ENCODE results near the gene NBPF3. TPM values are rescaled to one million over a fixed set of nuclear protein-coding genes. Genes with fewer than 3 reads are reported as not detected.
"Not testable (repeated sequence)": the region's sequence is repeated elsewhere in the genome, so short reads cannot be mapped to it uniquely, and the experiment has no call there.

Gene NBPF3
- total RNA-seq, 1 experiment from 2014 or later, result 17.3 TPM

DNA sequence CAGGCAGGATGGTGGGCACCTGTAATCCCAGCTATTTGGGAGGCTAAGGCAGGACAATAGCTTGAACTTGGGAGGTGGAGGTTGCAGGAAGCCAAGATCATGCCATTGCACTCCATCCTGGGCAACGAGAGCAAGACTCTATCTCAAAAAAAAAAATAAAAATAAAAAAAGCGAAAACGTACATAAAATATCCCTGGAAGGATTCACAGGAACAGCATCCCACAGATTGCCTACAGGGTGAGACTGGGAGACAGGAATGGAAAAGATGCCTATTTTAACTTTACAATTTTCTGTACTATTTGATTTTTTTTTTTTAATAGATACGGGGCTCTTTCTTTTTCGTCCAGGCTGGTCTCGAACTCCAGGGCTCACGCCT is 604 bp upstream of the NBPF3 start:
- TSS peak; percentile 47 for BruUV-seq (replicated peaks)
- CTCF ChIA-PET, result no interaction called here
- H3K27ac ChIP-seq (ENCODE audit: low read depth, low read length), result peak overlapping the region; percentile 69; the same call in 1 of the 2 replicates

GRCh38 chr1:21440630-21441125 is 741 bp downstream of the NBPF3 start:
- Histone ChIP-seq H3K4me1 (ENCODE audit: control insufficient read depth in 1 of 2, insufficient read depth in 2 of 2, low read length in 2 of 2) (peaks cover 7 to 16% of the 10 kb centered on the region in 2 experiments; a peak in 3 of 4 replicates), H3K9ac (ENCODE audit: low read length) (peak overlapping the region; percentile 67), H3K4me3 (replicated peaks in 1 of 2; ENCODE audit: low read depth in 1 of 2, low read length in 2 of 2) (peak overlapping the region; percentile 59 to 83), H3K79me2 (ENCODE audit: insufficient read depth, low read length) (peaks cover 27% of the 10 kb centered on the region), H3K4me2 (ENCODE audit: low read length) (peak overlapping the region; percentile 90)
- intact Hi-C loops (cut with micrococcal nuclease); CTCF ChIA-PET; POLR2A ChIA-PET; RAD21 ChIA-PET (ENCODE audit: low non-redundant PET in 1 of 2, low total read pairs in 2 of 2, uncharacterized antibody in 2 of 2, unreplicated experiment in 2 of 2); H3K9me3 ChIP-seq (ENCODE audit: control insufficient read depth in 1 of 2, insufficient read depth in 1 of 2, low read depth in 1 of 2, low read length in 2 of 2); ATAC-seq; H3K27ac ChIP-seq (ENCODE audit: low read depth, low read length); H4K20me1 ChIP-seq (ENCODE audit: insufficient read depth); H3K27me3 ChIP-seq (ENCODE audit: insufficient read depth, low read length); H3K36me3 ChIP-seq (ENCODE audit: control insufficient read depth in 1 of 2, insufficient read depth in 2 of 2, low read length in 2 of 2); H2AFZ ChIP-seq (ENCODE audit: low read depth, low read length, poor library complexity, severe bottlenecking); H3K9me2 ChIP-seq (ENCODE audit: insufficient read depth); DNase-seq (ENCODE audit: low read depth, low spot score): not testable (repeated sequence)
- TSS peak; percentile 47 for BruUV-seq (replicated peaks)

More for the DNA sequence above, 604 bp upstream of the NBPF3 start:
- RAD21 ChIA-PET (ENCODE audit: low non-redundant PET in 1 of 2, low total read pairs in 2 of 2, uncharacterized antibody in 2 of 2, unreplicated experiment in 2 of 2), result no interaction called here
- ATAC-seq (no peak), DNase-seq (ENCODE audit: low read depth, low spot score) (no peak)
- H3K4me1 ChIP-seq (ENCODE audit: control insufficient read depth in 1 of 2, insufficient read depth in 2 of 2, low read length in 2 of 2), result peaks cover 7 to 16% of the 10 kb centered on the region in 2 experiments; a peak in 3 of 4 replicates
- peak overlapping the region; percentile 60 for H2AFZ ChIP-seq (ENCODE audit: low read depth, low read length, poor library complexity, severe bottlenecking)
- TF ChIP-seq SIN3A (IDR thresholded peaks at IDR 0.05; ENCODE audit: low read depth), result no peak
- no peak for TF ChIP-seq ZBTB33 (IDR thresholded peaks at IDR 0.05; ENCODE audit: extremely low read depth, insufficient replicate concordance, low read length)
- TF ChIP-seq TCF7L2 (IDR thresholded peaks at IDR 0.05; ENCODE audit: borderline replicate concordance, extremely low read depth, insufficient read depth, insufficient read length), result no peak
- no peak for TF ChIP-seq SP1 (IDR thresholded peaks at IDR 0.05; ENCODE audit: low read depth)
- TF ChIP-seq SRF (IDR thresholded peaks at IDR 0.05; ENCODE audit: low read depth), result no peak
- no peak for TF ChIP-seq CBX3 (IDR thresholded peaks at IDR 0.05; ENCODE audit: low read depth)
- TF ChIP-seq, protein P1, sequence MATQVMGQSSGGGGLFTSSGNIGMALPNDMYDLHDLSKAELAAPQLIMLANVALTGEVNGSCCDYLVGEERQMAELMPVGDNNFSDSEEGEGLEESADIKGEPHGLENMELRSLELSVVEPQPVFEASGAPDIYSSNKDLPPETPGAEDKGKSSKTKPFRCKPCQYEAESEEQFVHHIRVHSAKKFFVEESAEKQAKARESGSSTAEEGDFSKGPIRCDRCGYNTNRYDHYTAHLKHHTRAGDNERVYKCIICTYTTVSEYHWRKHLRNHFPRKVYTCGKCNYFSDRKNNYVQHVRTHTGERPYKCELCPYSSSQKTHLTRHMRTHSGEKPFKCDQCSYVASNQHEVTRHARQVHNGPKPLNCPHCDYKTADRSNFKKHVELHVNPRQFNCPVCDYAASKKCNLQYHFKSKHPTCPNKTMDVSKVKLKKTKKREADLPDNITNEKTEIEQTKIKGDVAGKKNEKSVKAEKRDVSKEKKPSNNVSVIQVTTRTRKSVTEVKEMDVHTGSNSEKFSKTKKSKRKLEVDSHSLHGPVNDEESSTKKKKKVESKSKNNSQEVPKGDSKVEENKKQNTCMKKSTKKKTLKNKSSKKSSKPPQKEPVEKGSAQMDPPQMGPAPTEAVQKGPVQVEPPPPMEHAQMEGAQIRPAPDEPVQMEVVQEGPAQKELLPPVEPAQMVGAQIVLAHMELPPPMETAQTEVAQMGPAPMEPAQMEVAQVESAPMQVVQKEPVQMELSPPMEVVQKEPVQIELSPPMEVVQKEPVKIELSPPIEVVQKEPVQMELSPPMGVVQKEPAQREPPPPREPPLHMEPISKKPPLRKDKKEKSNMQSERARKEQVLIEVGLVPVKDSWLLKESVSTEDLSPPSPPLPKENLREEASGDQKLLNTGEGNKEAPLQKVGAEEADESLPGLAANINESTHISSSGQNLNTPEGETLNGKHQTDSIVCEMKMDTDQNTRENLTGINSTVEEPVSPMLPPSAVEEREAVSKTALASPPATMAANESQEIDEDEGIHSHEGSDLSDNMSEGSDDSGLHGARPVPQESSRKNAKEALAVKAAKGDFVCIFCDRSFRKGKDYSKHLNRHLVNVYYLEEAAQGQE (IDR thresholded peaks at IDR 0.05; ENCODE audit: low read depth), result no peak
- TF ChIP-seq EZH2 (IDR thresholded peaks at IDR 0.05), result no peak
- TF ChIP-seq JUND (IDR thresholded peaks at IDR 0.05), result no peak
- H3K9ac ChIP-seq (ENCODE audit: low read length), result peak overlapping the region; percentile 67
- H3K9me3 ChIP-seq (ENCODE audit: control insufficient read depth in 1 of 2, insufficient read depth in 1 of 2, low read depth in 1 of 2, low read length in 2 of 2), result no peaks in the 10 kb centered on the region
- POLR2A ChIA-PET, result no interaction called here
- intact Hi-C loops (cut with micrococcal nuclease), result no loop called here
- H3K4me2 ChIP-seq (ENCODE audit: low read length), result peak overlapping the region; percentile 90
- no peaks in the 10 kb centered on the region for H3K27me3 ChIP-seq (ENCODE audit: insufficient read depth, low read length)
- no peaks in the 10 kb centered on the region for H4K20me1 ChIP-seq (ENCODE audit: insufficient read depth)
- peaks cover 26% of the 10 kb centered on the region for H3K79me2 ChIP-seq (ENCODE audit: insufficient read depth, low read length)
- H3K9me2 ChIP-seq (ENCODE audit: insufficient read depth), result no peaks in the 10 kb centered on the region
- no peaks in the 10 kb centered on the region for H3K36me3 ChIP-seq (ENCODE audit: control insufficient read depth in 1 of 2, insufficient read depth in 2 of 2, low read length in 2 of 2)
- H3K4me3 ChIP-seq (replicated peaks in 1 of 2; ENCODE audit: low read depth in 1 of 2, low read length in 2 of 2), result peak overlapping the region; percentile 59 to 83
